ENCODE results near the gene ADGRL1. TPM values are rescaled to one million over a fixed set of nuclear protein-coding genes. Genes with fewer than 3 reads are reported as not detected.

Gene ADGRL1
- total RNA-seq, 1 donor from 2014 or later = 62.4 TPM

DNA sequence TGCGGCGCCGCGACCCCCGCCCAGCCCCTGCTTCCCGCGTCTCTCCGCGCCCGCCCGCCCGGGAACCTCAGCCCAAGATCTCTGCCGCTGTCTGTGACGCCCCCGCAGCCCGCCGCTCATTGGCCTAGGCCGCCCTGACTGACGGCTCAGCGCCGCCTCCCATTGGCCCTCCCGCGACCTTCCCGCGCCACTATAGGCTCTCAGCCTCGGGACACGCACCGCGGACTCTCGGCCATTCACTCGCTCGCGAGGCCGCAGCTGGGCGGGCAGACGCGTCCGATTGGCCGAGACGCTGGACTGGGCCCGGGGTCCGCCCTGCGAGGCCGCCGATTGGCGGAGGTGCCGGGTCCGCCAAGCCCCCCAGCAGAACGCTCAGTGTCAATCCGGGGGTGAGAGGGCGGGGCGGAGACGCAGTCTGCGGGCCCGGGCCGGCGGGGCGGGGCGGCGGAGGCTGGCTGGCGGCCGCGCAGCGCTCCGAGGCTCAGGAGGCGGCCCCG is 88.3 kb downstream of the ADGRL1 start, which contains the start of gene PRKACA:
TSS of gene PRKACA (minus strand) at position 95 of the 497 bp plus-strand sequence. CDS start 215 bp downstream, outside the sequence.
- H3K36me3 Mint-ChIP-seq = no peaks in the 10 kb centered on the region
- H3K9me3 Mint-ChIP-seq = no peaks in the 10 kb centered on the region
- DNase-seq (ENCODE audit: extremely low spot score, unreplicated experiment) = peak; percentile 100
- peak within 1 kb of the TSS; percentile 90 for H3K27ac Mint-ChIP-seq
- no peaks in the 10 kb centered on the region for H3K27me3 Mint-ChIP-seq
- peak within 1 kb of the TSS; percentile 97 for H3K4me3 Mint-ChIP-seq
- TF ChIP-seq CTCF (conservative IDR thresholded peaks at IDR 0.05) = no peak
- peaks cover 27% of the 10 kb centered on the region for H3K4me1 Mint-ChIP-seq (ENCODE audit: unreplicated experiment)

- Mint-ChIP-seq H3K36me3 (no peaks in the 10 kb centered on the region), H3K4me1 (ENCODE audit: unreplicated experiment) (peaks cover 28% of the 10 kb centered on the region), H3K9me3 (no peaks in the 10 kb centered on the region), H3K27ac (peak overlapping the region; percentile 81), H3K27me3 (no peaks in the 10 kb centered on the region), H3K4me3 (peak overlapping the region; percentile 97)
- no peak for TF ChIP-seq CTCF (conservative IDR thresholded peaks at IDR 0.05)
- no peak for DNase-seq (ENCODE audit: extremely low spot score, unreplicated experiment)
Measured at GRCh38 chr19:14116918-14117578, 88.9 kb downstream of the ADGRL1 start.

DNA sequence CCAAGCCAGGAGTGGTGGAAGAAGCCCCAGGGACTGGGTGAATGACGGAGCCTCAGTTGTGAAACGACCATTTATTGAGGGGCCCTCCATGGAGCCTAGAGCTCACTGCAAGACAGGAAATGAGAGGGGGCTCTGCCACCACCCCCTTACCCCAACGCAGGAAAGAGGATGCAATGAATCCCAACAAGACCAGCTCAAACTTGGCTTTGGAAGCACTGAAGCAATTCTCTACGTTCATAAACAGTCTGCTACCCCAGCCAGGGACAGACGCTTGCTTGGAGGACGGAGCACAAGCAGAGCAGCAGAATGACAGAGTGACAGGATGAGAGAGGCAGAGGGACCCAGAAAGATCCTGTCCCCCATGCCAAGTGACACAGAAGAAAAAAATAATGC is 89.4 kb downstream of the ADGRL1 start:
- TF ChIP-seq CTCF (conservative IDR thresholded peaks at IDR 0.05) = no peak
- Mint-ChIP-seq H3K4me1 (ENCODE audit: unreplicated experiment) (peaks cover 28% of the 10 kb centered on the region), H3K9me3 (no peaks in the 10 kb centered on the region), H3K27ac (peak overlapping the region; percentile 81), H3K27me3 (no peaks in the 10 kb centered on the region), H3K4me3 (peak overlapping the region; percentile 97), H3K36me3 (no peaks in the 10 kb centered on the region)
- DNase-seq (ENCODE audit: extremely low spot score, unreplicated experiment) = no peak

DNA sequence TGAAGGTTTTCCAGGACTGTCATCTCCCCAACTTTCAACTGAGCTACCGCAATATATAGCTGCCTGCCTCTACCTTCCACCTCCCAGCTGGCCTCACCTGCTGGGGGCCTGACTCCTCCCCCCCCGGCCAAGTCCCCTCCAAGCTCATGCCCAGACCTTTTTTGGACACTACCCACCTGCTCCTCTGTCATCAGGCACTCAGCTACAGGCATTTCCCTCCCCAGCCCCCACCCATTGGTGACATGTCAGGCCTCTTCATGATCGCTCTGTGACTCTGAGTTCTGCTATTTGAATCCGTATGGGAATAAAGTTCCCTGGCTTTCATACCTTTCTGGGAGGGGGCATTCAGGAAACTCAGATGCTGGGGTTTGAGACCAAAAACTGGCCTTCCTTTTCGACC is 90.2 kb downstream of the ADGRL1 start:
- Mint-ChIP-seq H3K36me3 (no peaks in the 10 kb centered on the region), H3K4me1 (ENCODE audit: unreplicated experiment) (peaks cover 28% of the 10 kb centered on the region), H3K4me3 (peak overlapping the region; percentile 97), H3K27ac (peak overlapping the region; percentile 18), H3K9me3 (no peaks in the 10 kb centered on the region), H3K27me3 (no peaks in the 10 kb centered on the region)
- no peak for TF ChIP-seq CTCF (conservative IDR thresholded peaks at IDR 0.05)
- DNase-seq (ENCODE audit: extremely low spot score, unreplicated experiment) = no peak

- Mint-ChIP-seq H3K27me3 (no peaks in the 10 kb centered on the region), H3K4me3 (no peak overlapping the region), H3K27ac (no peak overlapping the region), H3K4me1 (ENCODE audit: unreplicated experiment) (peaks cover 28% of the 10 kb centered on the region), H3K9me3 (no peaks in the 10 kb centered on the region), H3K36me3 (no peaks in the 10 kb centered on the region)
- TF ChIP-seq CTCF (conservative IDR thresholded peaks at IDR 0.05) = peak; percentile 62
- no peak for DNase-seq (ENCODE audit: extremely low spot score, unreplicated experiment)
Measured at GRCh38 chr19:14114854-14115253, 91.1 kb downstream of the ADGRL1 start.

All from type B pancreatic cell (in vitro differentiated cells).